Keratinocyte (primary cell): ENCODE data around the gene THSD7B. TPM values are rescaled to one million over a fixed set of nuclear protein-coding genes. Genes with fewer than 3 reads are reported as not detected.
A peak's percentile ranks its signal among the peaks of the same experiment; 100 is the strongest.

Source experiments
- DNase-seq: peaks from one replicate; pipeline ENCODE4 v3.0.0-alpha.2; 2011; ENCODE audit warnings: low read depth, missing footprints, low spot score
- FAIRE-seq: peaks from 2 replicates; lab custom pipeline; 2011; peaks lifted over from hg19 to GRCh38; lab: Jason Lieb, UNC
- H2AFZ ChIP-seq: 2 replicates; pipeline ENCODE4 v1.6.0; 2012; ENCODE audit warnings: low read length, control low read depth, inconsistent platforms; ENCODE audit not compliant: control insufficient read depth
- H3K27ac ChIP-seq: 2 replicates; pipeline ENCODE4 v1.5.1; 2011; ENCODE audit warnings: low read length; ENCODE audit not compliant: control insufficient read depth, insufficient read depth
- H3K27me3 ChIP-seq: 3 replicates; pipeline ENCODE4 v1.6.0; 2011; ENCODE audit warnings: low read length; ENCODE audit not compliant: control insufficient read depth, insufficient read depth; ENCODE audit errors: extremely low read depth
- H3K36me3 ChIP-seq, 2 experiments: 2 replicates in 1 of 2; 3 replicates in 1 of 2; pipeline ENCODE4 v1.5.1; 2011; ENCODE audit warnings: low read length in 2 of 2, mild to moderate bottlenecking in 1 of 2; ENCODE audit not compliant: control insufficient read depth in 2 of 2, insufficient read depth in 2 of 2; ENCODE audit errors: extremely low read depth in 1 of 2
- H3K4me1 ChIP-seq: 3 replicates; pipeline ENCODE4 v1.5.1; 2011; ENCODE audit warnings: low read length; ENCODE audit not compliant: control insufficient read depth, insufficient read depth; ENCODE audit errors: extremely low read depth
- H3K4me2 ChIP-seq: 3 replicates; pipeline ENCODE4 v1.6.0; 2011; ENCODE audit warnings: low read depth, low read length; ENCODE audit not compliant: control insufficient read depth, insufficient read depth; ENCODE audit errors: extremely low read depth
- H3K4me3 ChIP-seq, 3 experiments: fragments of 200-600 bp in 1 of 3; sonication (generic) in 1 of 3; 2 replicates in 2 of 3; 3 replicates in 1 of 3; pipeline ENCODE4 v1.5.1; 2011 to 2016; ENCODE audit warnings: low read length in 3 of 3, mild to moderate bottlenecking in 3 of 3, control low read depth in 2 of 3, inconsistent platforms in 1 of 3, low read depth in 1 of 3, mixed read lengths in 1 of 3, mixed run types in 1 of 3, moderate library complexity in 1 of 3; ENCODE audit not compliant: control insufficient read depth in 2 of 3, insufficient read depth in 2 of 3; ENCODE audit errors: extremely low read depth in 1 of 3
- H3K79me2 ChIP-seq: 2 replicates; pipeline ENCODE4 v1.6.0; 2012; ENCODE audit warnings: low read length; ENCODE audit not compliant: control insufficient read depth, insufficient read depth
- H3K9ac ChIP-seq: 3 replicates; pipeline ENCODE4 v1.6.0; 2011; ENCODE audit warnings: low read length; ENCODE audit not compliant: control insufficient read depth, insufficient read depth; ENCODE audit errors: extremely low read depth
- H3K9me1 ChIP-seq: 3 replicates; pipeline ENCODE4 v1.6.0; 2011; ENCODE audit warnings: low read length; ENCODE audit not compliant: control insufficient read depth, insufficient read depth; ENCODE audit errors: extremely low read depth
- H3K9me3 ChIP-seq: 2 replicates; pipeline ENCODE4 v1.5.1; 2012; ENCODE audit warnings: low read depth, low read length; ENCODE audit not compliant: control insufficient read depth
- H4K20me1 ChIP-seq: 3 replicates; pipeline ENCODE4 v1.6.0; 2011; ENCODE audit warnings: low read length; ENCODE audit not compliant: control insufficient read depth, insufficient read depth; ENCODE audit errors: extremely low read depth
- CTCF ChIP-seq, 3 experiments: IDR thresholded peaks in 1 of 3; conservative IDR thresholded peaks in 1 of 3; optimal IDR thresholded peaks in 1 of 3; 2 replicates in 2 of 3; 3 replicates in 1 of 3; pipeline versions ENCODE3 to v1.5.1; 2011; ENCODE audit warnings: low read length in 3 of 3, mild to moderate bottlenecking in 3 of 3, moderate library complexity in 2 of 3, control low read depth in 1 of 3, inconsistent platforms in 1 of 3; ENCODE audit not compliant: insufficient read depth in 2 of 3; ENCODE audit errors: extremely low read depth in 1 of 3
- EZH2 ChIP-seq: IDR thresholded peaks from one replicate; pipeline ENCODE4 v1.6.1; 2012; ENCODE audit warnings: inconsistent platforms, mild to moderate bottlenecking, low read length, moderate library complexity
- dilution Hi-C: fragments of 300-500 bp; cut with MboI; formaldehyde crosslinking; loops from one replicate; pipeline ENCODE4 v1.7.0; 2020; ENCODE audit warnings: low sequenced_read_pairs; ENCODE audit not compliant: extremely low pct_ligation_motif_present
- polyA plus RNA-seq, 5 experiments: library from polyadenylated mRNA; depleted of rRNA in 3 of 5; stranded (reverse) in 3 of 5; stranded (forward) in 1 of 5; unstranded in 1 of 5; fragments of >200 nt; gene quantifications; 1 replicate in 1 of 5; 2 replicates in 3 of 5; 3 replicates in 1 of 5; pipeline versions ENCODE4 v1.2.1 to v1.2.3, GENCODE V29; 2011 to 2012; ENCODE audit warnings: missing spikeins in 2 of 5, low read depth in 1 of 5, low replicate concordance in 1 of 5

THSD7B gene
- polyA plus RNA-seq, 1 donor (not counting 4 experiments of a cell fraction or from before 2014, with no cell fraction given), result 0.04 TPM

- H3K27ac ChIP-seq, result no peak overlapping the region
- no peak overlapping the region for H3K4me3 ChIP-seq
- H3K36me3 ChIP-seq, result no peaks in the 10 kb centered on the region
Observed at GRCh38 chr2:137023205-137023604, 257.9 kb downstream of the THSD7B start.

GRCh38 chr2:137031731-137032130, 266.4 kb downstream of the THSD7B start:
- peak; percentile 49 for DNase-seq
- H4K20me1 ChIP-seq, result no peaks in the 10 kb centered on the region

More at GRCh38 chr2:137023205-137023604, 257.9 kb downstream of the THSD7B start:
- H3K79me2 ChIP-seq, result no peaks in the 10 kb centered on the region
- no peak overlapping the region for H3K9ac ChIP-seq
- no peak overlapping the region for H2AFZ ChIP-seq
- FAIRE-seq (no peak), DNase-seq (no peak)
- dilution Hi-C loops, result no loop called here
- TF ChIP-seq EZH2 (no peak), CTCF (optimal IDR thresholded peaks at IDR 0.05 in 1 of 3, IDR thresholded peaks at IDR 0.05 in 1 of 3, conservative IDR thresholded peaks at IDR 0.05 in 1 of 3; ENCODE audit: extremely low read depth in 1 of 3, insufficient read depth in 2 of 3, low read length in 3 of 3) (no peak)
- H3K9me3 ChIP-seq, result no peaks in the 10 kb centered on the region
- H3K4me2 ChIP-seq, result no peak overlapping the region
- no peaks in the 10 kb centered on the region for H3K9me1 ChIP-seq
- no peaks in the 10 kb centered on the region for H3K27me3 ChIP-seq
- H4K20me1 ChIP-seq, result no peaks in the 10 kb centered on the region
- peaks cover 3% of the 10 kb centered on the region for H3K4me1 ChIP-seq

More at GRCh38 chr2:137031731-137032130, 266.4 kb downstream of the THSD7B start:
- TF ChIP-seq CTCF (optimal IDR thresholded peaks at IDR 0.05 in 1 of 3, IDR thresholded peaks at IDR 0.05 in 1 of 3, conservative IDR thresholded peaks at IDR 0.05 in 1 of 3; ENCODE audit: extremely low read depth in 1 of 3, insufficient read depth in 2 of 3, low read length in 3 of 3), result no peak
- TF ChIP-seq EZH2, result no peak
- Histone ChIP-seq H3K79me2 (no peaks in the 10 kb centered on the region), H3K9me1 (no peaks in the 10 kb centered on the region), H3K27ac (no peak overlapping the region), H2AFZ (no peak overlapping the region), H3K4me3 (no peak overlapping the region), H3K36me3 (no peaks in the 10 kb centered on the region), H3K4me1 (no peaks in the 10 kb centered on the region), H3K9ac (no peak overlapping the region), H3K27me3 (no peaks in the 10 kb centered on the region), H3K9me3 (no peaks in the 10 kb centered on the region), H3K4me2 (no peak overlapping the region)
- FAIRE-seq, result peak; percentile 17
- dilution Hi-C loops, result no loop called here
